ENCODE measurements around the gene SOS1. TPM values are rescaled to one million over a fixed set of nuclear protein-coding genes. Genes with fewer than 3 reads are reported as not detected.
A peak's percentile ranks its signal among the peaks of the same experiment; 100 is the strongest.

Gene SOS1
- total and polyA plus RNA-seq, 2 of the 13 experiments (the other 11 are each of a cell fraction or from before 2014, with no cell fraction given), result 20.8 to 60.4 TPM

GRCh38 chr2:38981670-38982357 is 139.0 kb downstream of the SOS1 start (continued):
- TF ChIP-seq ZNF124 (CRISPR knock-in tag; IDR thresholded peaks at IDR 0.05) (peak; percentile 48; the same call in 1 of the 2 replicates), CHD4 (IDR thresholded peaks at IDR 0.05; ENCODE audit: borderline replicate concordance, low read length) (peak; percentile 91; the same call in 1 of the 2 replicates), TBX3 (IDR thresholded peaks at IDR 0.05; ENCODE audit: borderline replicate concordance) (peak; percentile 94), SOX13 (IDR thresholded peaks at IDR 0.05) (peak; percentile 82), SOX13 (CRISPR knock-in tag; conservative IDR thresholded peaks at IDR 0.05 in 1 of 2, IDR thresholded peaks at IDR 0.05 in 1 of 2) (peak in 1 of 2 experiments; percentile 99; a peak in 2 of 4 replicates), ZNF629 (CRISPR knock-in tag; conservative IDR thresholded peaks at IDR 0.05) (no peak), ZNF7 (CRISPR knock-in tag; IDR thresholded peaks at IDR 0.05) (no peak), ZBTB20 (CRISPR knock-in tag; IDR thresholded peaks at IDR 0.05; ENCODE audit: borderline replicate concordance, low read depth) (peak; percentile 100), ISL2 (CRISPR knock-in tag; IDR thresholded peaks at IDR 0.05) (peak; percentile 97), SP4 (CRISPR knock-in tag; IDR thresholded peaks at IDR 0.05) (no peak), HNF4G (IDR thresholded peaks at IDR 0.05; ENCODE audit: borderline replicate concordance, low read depth, low read length) (peak; percentile 98), HNF4G (CRISPR knock-in tag; IDR thresholded peaks at IDR 0.05; ENCODE audit: borderline replicate concordance, low read depth) (peak; percentile 70; the same call in 1 of the 2 replicates), MEIS2 (CRISPR knock-in tag; IDR thresholded peaks at IDR 0.05) (0 out of 2 replicates have a peak, but pooled peaks have one; percentile 42), ZNF430 (CRISPR knock-in tag; IDR thresholded peaks at IDR 0.05) (no peak), HOXA3 (CRISPR knock-in tag; IDR thresholded peaks at IDR 0.05) (peak; percentile 15; the same call in 1 of the 2 replicates), ZNF282 (IDR thresholded peaks at IDR 0.05; ENCODE audit: partially characterized antibody) (no peak), ZSCAN29 (CRISPR knock-in tag; conservative IDR thresholded peaks at IDR 0.05) (peak; percentile 78; the same call in 1 of the 2 replicates), PCBP2 (optimal IDR thresholded peaks at IDR 0.05; ENCODE audit: low read depth, low read length, poor library complexity, severe bottlenecking) (no peak)
- TF ChIP-seq, protein P1, sequence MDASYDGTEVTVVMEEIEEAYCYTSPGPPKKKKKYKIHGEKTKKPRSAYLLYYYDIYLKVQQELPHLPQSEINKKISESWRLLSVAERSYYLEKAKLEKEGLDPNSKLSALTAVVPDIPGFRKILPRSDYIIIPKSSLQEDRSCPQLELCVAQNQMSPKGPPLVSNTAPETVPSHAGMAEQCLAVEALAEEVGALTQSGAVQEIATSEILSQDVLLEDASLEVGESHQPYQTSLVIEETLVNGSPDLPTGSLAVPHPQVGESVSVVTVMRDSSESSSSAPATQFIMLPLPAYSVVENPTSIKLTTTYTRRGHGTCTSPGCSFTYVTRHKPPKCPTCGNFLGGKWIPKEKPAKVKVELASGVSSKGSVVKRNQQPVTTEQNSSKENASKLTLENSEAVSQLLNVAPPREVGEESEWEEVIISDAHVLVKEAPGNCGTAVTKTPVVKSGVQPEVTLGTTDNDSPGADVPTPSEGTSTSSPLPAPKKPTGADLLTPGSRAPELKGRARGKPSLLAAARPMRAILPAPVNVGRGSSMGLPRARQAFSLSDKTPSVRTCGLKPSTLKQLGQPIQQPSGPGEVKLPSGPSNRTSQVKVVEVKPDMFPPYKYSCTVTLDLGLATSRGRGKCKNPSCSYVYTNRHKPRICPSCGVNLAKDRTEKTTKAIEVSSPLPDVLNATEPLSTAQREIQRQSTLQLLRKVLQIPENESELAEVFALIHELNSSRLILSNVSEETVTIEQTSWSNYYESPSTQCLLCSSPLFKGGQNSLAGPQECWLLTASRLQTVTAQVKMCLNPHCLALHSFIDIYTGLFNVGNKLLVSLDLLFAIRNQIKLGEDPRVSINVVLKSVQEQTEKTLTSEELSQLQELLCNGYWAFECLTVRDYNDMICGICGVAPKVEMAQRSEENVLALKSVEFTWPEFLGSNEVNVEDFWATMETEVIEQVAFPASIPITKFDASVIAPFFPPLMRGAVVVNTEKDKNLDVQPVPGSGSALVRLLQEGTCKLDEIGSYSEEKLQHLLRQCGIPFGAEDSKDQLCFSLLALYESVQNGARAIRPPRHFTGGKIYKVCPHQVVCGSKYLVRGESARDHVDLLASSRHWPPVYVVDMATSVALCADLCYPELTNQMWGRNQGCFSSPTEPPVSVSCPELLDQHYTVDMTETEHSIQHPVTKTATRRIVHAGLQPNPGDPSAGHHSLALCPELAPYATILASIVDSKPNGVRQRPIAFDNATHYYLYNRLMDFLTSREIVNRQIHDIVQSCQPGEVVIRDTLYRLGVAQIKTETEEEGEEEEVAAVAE (CRISPR knock-in tag; IDR thresholded peaks at IDR 0.05; ENCODE audit: borderline replicate concordance), result no peak
- TF ChIP-seq, protein P2, sequence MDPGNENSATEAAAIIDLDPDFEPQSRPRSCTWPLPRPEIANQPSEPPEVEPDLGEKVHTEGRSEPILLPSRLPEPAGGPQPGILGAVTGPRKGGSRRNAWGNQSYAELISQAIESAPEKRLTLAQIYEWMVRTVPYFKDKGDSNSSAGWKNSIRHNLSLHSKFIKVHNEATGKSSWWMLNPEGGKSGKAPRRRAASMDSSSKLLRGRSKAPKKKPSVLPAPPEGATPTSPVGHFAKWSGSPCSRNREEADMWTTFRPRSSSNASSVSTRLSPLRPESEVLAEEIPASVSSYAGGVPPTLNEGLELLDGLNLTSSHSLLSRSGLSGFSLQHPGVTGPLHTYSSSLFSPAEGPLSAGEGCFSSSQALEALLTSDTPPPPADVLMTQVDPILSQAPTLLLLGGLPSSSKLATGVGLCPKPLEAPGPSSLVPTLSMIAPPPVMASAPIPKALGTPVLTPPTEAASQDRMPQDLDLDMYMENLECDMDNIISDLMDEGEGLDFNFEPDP (CRISPR knock-in tag; conservative IDR thresholded peaks at IDR 0.05), result 0 out of 2 replicates have a peak, but pooled peaks have one; percentile 72
- TF ChIP-seq, protein P3, sequence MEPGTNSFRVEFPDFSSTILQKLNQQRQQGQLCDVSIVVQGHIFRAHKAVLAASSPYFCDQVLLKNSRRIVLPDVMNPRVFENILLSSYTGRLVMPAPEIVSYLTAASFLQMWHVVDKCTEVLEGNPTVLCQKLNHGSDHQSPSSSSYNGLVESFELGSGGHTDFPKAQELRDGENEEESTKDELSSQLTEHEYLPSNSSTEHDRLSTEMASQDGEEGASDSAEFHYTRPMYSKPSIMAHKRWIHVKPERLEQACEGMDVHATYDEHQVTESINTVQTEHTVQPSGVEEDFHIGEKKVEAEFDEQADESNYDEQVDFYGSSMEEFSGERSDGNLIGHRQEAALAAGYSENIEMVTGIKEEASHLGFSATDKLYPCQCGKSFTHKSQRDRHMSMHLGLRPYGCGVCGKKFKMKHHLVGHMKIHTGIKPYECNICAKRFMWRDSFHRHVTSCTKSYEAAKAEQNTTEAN (CRISPR knock-in tag; conservative IDR thresholded peaks at IDR 0.05), result peak; percentile 75; the same call in 1 of the 2 replicates
- TF ChIP-seq, protein P4, sequence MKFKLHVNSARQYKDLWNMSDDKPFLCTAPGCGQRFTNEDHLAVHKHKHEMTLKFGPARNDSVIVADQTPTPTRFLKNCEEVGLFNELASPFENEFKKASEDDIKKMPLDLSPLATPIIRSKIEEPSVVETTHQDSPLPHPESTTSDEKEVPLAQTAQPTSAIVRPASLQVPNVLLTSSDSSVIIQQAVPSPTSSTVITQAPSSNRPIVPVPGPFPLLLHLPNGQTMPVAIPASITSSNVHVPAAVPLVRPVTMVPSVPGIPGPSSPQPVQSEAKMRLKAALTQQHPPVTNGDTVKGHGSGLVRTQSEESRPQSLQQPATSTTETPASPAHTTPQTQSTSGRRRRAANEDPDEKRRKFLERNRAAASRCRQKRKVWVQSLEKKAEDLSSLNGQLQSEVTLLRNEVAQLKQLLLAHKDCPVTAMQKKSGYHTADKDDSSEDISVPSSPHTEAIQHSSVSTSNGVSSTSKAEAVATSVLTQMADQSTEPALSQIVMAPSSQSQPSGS (CRISPR knock-in tag; IDR thresholded peaks at IDR 0.05), result peak; percentile 66; the same call in 1 of the 2 replicates

All from HepG2 (cell line).